GM04503 (cell line): ENCODE results near the gene DLEC1.
"Not testable (repeated sequence)": the region's sequence is repeated elsewhere in the genome, so short reads cannot be mapped to it uniquely, and the experiment has no call there.

Source experiments
- DNase-seq: peaks from one replicate; pipeline ENCODE4 v3.0.0-alpha.2; 2012; ENCODE audit warnings: low read depth

DLEC1 gene

GRCh38 chr3:38124324-38125122, 85.5 kb downstream of the DLEC1 start:
- DNase-seq, result no peak

GRCh38 chr3:38125305-38126120, 86.5 kb downstream of the DLEC1 start:
- DNase-seq, result no peak

GRCh38 chr3:38126121-38126892, 87.3 kb downstream of the DLEC1 start:
- DNase-seq, result no peak

- no peak for DNase-seq
Measured at GRCh38 chr3:38127611-38128302, 88.7 kb downstream of the DLEC1 start.

- no peak for DNase-seq
Measured at GRCh38 chr3:38128303-38128655, 89.3 kb downstream of the DLEC1 start.

- no peak for DNase-seq
Measured at GRCh38 chr3:38129058-38129457, 90.0 kb downstream of the DLEC1 start.

- DNase-seq, result no peak
Measured at GRCh38 chr3:38130631-38131065, 91.6 kb downstream of the DLEC1 start.

- DNase-seq, result no peak
Measured at GRCh38 chr3:38131621-38132369, 92.8 kb downstream of the DLEC1 start.

- no peak for DNase-seq
Measured at GRCh38 chr3:38133209-38133556, 94.2 kb downstream of the DLEC1 start.

GRCh38 chr3:38133557-38134405, 94.8 kb downstream of the DLEC1 start:
- no peak for DNase-seq

- not testable (repeated sequence) for DNase-seq
Measured at GRCh38 chr3:38134517-38135143, 95.6 kb downstream of the DLEC1 start.

- DNase-seq, result not testable (repeated sequence)
Measured at GRCh38 chr3:38135621-38136277, 96.7 kb downstream of the DLEC1 start.

GRCh38 chr3:38136393-38136776, 97.4 kb downstream of the DLEC1 start:
- DNase-seq, result no peak

GRCh38 chr3:38136777-38137614, 98.0 kb downstream of the DLEC1 start, which contains the start of gene ACAA1:
Gene ACAA1 (minus strand): TSS chr3:38137127. CDS start chr3:38137035, 92 bp downstream.
- peak; percentile 93 for DNase-seq

GRCh38 chr3:38137615-38138348, 98.8 kb downstream of the DLEC1 start:
- no peak for DNase-seq

GRCh38 chr3:38138349-38139190, 99.6 kb downstream of the DLEC1 start, which contains the start of gene MYD88:
Gene MYD88 (plus strand): TSS chr3:38138661. CDS start chr3:38138701, 40 bp downstream.
- no peak for DNase-seq
